ENCODE results near the gene KRTAP12-2.

KRTAP12-2 gene

DNA sequence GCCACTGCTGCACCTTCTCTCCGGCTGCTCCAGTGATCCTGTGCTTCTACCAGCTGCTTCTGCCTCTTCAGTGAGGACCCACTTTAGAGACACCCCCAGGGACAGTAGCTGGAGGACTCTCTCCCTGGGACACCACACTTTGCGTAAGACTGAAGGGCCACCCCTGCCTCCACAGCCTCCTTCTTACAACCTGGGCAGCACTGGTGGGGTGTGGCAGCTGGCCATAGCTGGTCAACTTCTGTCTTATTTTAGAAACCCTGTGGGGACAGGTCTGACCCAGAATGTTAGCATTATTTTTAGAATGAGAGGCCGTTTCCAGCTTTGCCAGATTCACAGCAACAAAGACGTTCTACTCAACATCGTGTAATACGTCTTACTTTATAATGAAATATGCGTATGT is 41.0 kb downstream of the KRTAP12-2 start:
- no peak for DNase-seq

DNA sequence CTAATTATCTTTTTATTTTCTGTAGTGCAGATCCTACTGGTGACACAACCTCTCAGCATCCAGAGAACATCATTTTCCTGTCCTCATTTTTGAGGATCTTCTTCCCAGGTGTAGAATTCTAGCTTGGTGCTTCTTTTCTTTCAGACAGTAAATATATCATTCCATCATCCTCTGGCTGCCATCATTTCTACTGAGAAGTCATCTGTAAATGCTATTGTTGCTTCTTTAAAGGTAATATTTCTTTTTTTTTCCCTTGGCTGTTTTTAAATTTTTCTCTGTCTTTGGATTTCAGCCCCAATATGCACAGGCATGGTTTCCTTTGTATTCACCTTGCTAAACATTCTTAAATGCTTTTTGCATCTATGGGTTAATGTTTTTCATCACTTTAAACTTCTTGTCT is 43.2 kb downstream of the KRTAP12-2 start:
- DNase-seq = no peak

DNA sequence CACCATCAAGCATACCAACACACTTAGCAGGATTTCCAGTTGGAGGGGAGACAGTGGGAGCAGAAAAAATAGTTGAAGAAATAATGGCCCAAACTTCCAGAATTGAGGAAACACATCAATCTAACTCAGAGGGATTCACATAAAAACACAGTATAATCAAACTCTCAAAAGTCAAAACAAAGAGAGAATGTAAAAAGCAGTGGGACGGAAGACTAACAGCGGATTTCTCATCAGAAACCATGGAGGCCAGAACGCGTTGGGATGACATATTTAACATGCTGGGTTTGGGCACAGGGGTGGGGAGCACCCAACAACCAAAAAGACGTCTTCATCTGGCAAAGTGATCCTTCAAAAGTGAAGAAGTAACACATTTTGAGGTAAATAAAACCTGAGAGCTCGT is 46.8 kb downstream of the KRTAP12-2 start:
- DNase-seq = no peak

DNA sequence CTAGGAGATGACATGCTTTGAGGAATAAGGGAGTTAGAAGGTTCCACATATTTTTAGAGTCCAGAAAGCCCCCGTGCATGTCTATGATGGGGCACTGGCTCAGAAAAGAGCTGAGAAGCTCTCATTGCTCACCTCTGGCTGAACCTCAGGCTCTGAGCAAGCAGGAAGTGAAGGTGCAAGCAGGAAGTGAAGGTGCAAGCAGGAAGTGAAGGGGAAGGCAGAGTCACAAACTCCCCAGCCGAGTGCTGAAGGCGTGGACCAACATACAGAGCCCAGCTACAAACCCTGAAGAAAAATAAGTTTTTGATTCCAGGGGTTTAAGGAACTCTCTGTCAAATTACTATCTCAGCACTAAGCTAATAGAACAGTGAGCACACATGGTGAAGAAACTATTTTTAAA is 47.8 kb downstream of the KRTAP12-2 start:
- peak; percentile 19 to 31 for DNase-seq

DNA sequence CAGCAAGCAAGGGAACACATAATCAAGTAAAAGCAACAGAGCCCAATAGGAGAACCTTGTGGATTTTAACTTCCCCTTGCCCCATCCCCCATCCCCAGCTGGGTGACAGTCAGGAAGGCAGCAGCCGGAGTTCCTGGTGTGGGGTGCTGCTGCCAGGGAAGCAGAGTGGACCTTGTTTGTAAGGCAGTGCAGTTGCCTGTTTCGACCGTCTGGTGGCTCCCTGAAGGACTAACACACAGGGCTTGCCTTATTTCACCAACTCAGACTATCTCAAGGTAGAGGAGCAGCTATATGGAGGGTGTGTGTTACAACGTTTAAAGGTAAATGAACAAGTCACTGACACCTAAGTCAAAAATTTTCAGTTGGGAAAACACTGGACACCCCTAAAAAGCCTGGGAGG is 48.2 kb downstream of the KRTAP12-2 start:
- peak in 1 of 2 donors; percentile 7 for DNase-seq

DNA sequence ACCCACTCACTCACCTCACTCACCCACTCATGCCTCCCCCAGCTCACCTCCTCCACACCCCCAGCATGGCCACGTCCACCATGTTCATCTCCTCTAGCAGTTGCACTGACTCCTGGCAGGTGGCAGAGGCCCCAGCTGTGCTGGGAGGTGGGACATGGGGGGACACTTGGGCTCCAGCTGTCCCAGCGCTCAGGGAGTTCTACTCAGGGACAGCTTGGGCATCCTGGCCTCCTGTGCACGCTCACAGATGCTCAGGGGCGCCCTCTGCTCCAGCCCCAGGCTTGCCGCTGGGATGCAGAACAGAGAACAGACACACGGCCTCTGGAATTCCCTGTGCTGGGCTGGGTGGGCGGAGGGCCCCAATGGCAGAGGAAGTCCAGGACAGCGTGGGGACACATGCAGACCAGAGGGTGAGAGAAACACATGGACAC is 49.6 kb downstream of the KRTAP12-2 start:
- no peak for DNase-seq

DNA sequence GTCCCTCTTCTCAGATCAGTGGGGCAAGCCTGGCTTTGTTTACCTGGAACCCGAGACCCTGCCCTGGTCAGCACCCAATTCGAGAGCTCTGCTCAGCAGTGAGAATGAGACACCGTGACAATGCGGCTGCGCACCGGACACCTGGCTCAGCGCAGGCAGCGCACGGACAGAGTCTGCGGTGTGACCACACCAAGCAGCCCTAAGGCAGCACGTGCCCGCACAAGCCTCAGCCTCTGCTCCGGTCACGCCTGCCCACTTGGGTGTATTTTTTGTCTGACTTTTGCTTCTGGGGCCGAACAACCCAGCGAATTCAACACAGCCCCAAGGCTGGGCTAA is 50.2 kb downstream of the KRTAP12-2 start:
- DNase-seq = no peak
